Heart right ventricle (tissue), 16 donors: ENCODE measurements around the gene ACYP2. TPM values are rescaled to one million over a fixed set of nuclear protein-coding genes. Genes with fewer than 3 reads are reported as not detected.

Experiments used
- ATAC-seq, 8 donors: fragments of 200-7000 bp; cut with Tn5 transposase; one replicate each; pipeline ENCODE4 v1.9.1; 2020; ENCODE audit warnings: mild to moderate bottlenecking in 8 of 8, moderate library complexity in 8 of 8, moderate number of reproducible peaks in 1 of 8
- DNase-seq, 2 donors: peaks; one replicate each; pipeline ENCODE4 v3.0.0-alpha.2; 2020
- H3K27ac ChIP-seq, 10 donors: fragments of 200-600 bp; sonication (generic) in 2 of 10; one replicate each; pipeline versions ENCODE4 v1.5.0 to v1.8.0; 2020 to 2022; ENCODE audit warnings: mild to moderate bottlenecking in 3 of 10
- H3K27me3 ChIP-seq, 7 donors: fragments of 200-600 bp; one replicate each; pipeline ENCODE4 v1.8.0; 2021 to 2022; ENCODE audit warnings: mild to moderate bottlenecking in 2 of 7
- H3K36me3 ChIP-seq, 9 donors: fragments of 200-600 bp; sonication (generic) in 1 of 9; one replicate each; pipeline versions ENCODE4 v1.5.0 to v1.8.0; 2020 to 2022; ENCODE audit warnings: mild to moderate bottlenecking in 2 of 9
- H3K4me1 ChIP-seq, 9 donors: fragments of 200-600 bp; sonication (generic) in 1 of 9; one replicate each; pipeline versions ENCODE4 v1.5.0 to v1.8.0; 2020 to 2022; ENCODE audit warnings: mild to moderate bottlenecking in 4 of 9
- H3K4me3 ChIP-seq, 10 donors: fragments of 200-600 bp; sonication (generic) in 2 of 10; one replicate each; pipeline versions ENCODE4 v1.5.0 to v1.8.0; 2020 to 2022; ENCODE audit warnings: mild to moderate bottlenecking in 7 of 10, moderate library complexity in 2 of 10
- H3K9me3 ChIP-seq, 11 donors: fragments of 200-600 bp in 10 of 11; sonication (generic) in 2 of 11; one replicate each; pipeline versions ENCODE4 v1.5.0 to v1.8.0; 2013 to 2022; ENCODE audit warnings: mild to moderate bottlenecking in 2 of 11, control low read depth in 1 of 11, moderate library complexity in 1 of 11
- WGBS, 2 donors: extraction: QIAGEN DNeasy Blood & Tissue Kit; methylation state at CpG; one replicate each; pipeline ENCODE4 v1.1.7; 2013; ENCODE audit warnings: inconsistent platforms in 1 of 2; 5-methylcytosine and 5-hydroxymethylcytosine counted together
- intact Hi-C, 10 donors: fragments of 100-400 bp; cut with DNase I; formaldehyde crosslinking; loops; one replicate each; pipeline versions ENCODE4 v1.11.1 to v1.14.2; 2022
- polyA plus RNA-seq, 2 donors: library from polyadenylated mRNA; stranded (reverse); fragments of 200-250 nt; gene quantifications; one replicate each; pipeline ENCODE4 v1.2.3, GENCODE V29; 2013
- total RNA-seq, 10 donors: library from RNA; stranded (reverse); fragmentation: NEBNext Ultra II Directional in 3 of 10; extraction: Animal tissue kit (Norgen Biotek cat#: 25700) in 3 of 10; gene quantifications; one replicate each; pipeline versions ENCODE4 v1.2.1 to v1.2.4, GENCODE V29; 2021 to 2023
- TF ChIP-seq, protein P1 (sequence below), 9 donors: fragments of 200-600 bp; sonication (generic) in 2 of 9; IDR thresholded peaks; one replicate each; pipeline versions ENCODE4 v1.5.0 to v1.8.0; 2021 to 2022; ENCODE audit warnings: antibody characterized with exemption in 9 of 9, mild to moderate bottlenecking in 5 of 9, moderate library complexity in 1 of 9
- donor health status: Arrhythmogenic right ventricular cardiomyopathy.
- donor health status: ischemic (EF 13 %, LVEDD 7.1; RV severe dilation, severe dysfunction).
- donor health status: healthy with polysubstance abuse.
- donor health status: DM: no; HTN: yes; CAD: no.
- donor health status: DM: no; HTN: no; CAD: no.
- donor health status: ischemic (EF 25% LVEDD 6.9; RV normal size, moderate dysfunction).
- donor health status: ischemic (EF 25% LVEDD 5.7; RV mildly dilated, moderate dysfunction).
- donor health status: healthy.
- donor health status: DM: yes; HTN: yes; CAD: no.
- donor health status: Ischemic cardiomyopathy.
- donor health status: ischemic (EF 35%, LVEDD 5.7; RV mildly dilated, moderate dysfunction).
- donor health status: nonischemic (EF 11% LVEDD 7.7; RV severe dilation, severe dysfunction).
- donor health status: DM: yes; HTN: yes; CAD: no.
- donor health status: PGD.
- donor health status: ischemic (EF 29% LVEDD 5.4; RV normal size, mild dysfunction).
- donor health status: nonischemic (EF 23%, LVEDD 6.1; RV moderate dilation, normal function).

The ACYP2 gene
- total and polyA plus RNA-seq, 12 donors, result 45.7 to 87.1 (median 74.3) TPM

DNA sequence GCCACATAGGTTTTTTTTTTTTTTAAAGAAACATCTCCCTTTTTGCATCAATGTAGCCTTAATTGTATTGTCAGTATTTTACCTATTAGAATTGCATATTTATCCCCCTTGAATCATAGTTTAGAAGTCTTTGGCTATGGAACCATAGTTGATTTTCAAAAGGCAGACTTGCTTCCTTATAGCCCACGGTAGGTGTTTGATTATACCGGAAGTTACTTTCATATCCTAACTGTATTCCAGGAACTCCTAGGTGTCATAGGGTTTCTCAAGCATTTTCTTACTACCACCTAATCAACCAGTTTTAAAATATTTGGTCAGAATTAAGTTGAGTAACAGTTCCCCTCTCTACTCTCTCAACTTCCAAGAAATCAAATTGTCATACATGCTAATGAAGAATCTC, 227.2 kb downstream of the ACYP2 start:
- intact Hi-C loops, result loop anchor here in 4 of 10 donors (5.0 to 10.0 kb wide), 3 partner anchors 112 to 292 kb away; partner anchors contain the start of gene SPTBN1 (in 3 of the 4)
- Histone ChIP-seq H3K4me3 (no peak overlapping the region), H3K4me1 (peaks cover 0 to 31% (median 24%) of the 10 kb centered on the region in 9 donors), H3K27ac (no peak overlapping the region), H3K36me3 (no peaks in the 10 kb centered on the region), H3K27me3 (no peaks in the 10 kb centered on the region), H3K9me3 (peaks cover 0 to 4% (median 0%) of the 10 kb centered on the region in 11 donors)
- ATAC-seq (peak in 1 of 8 donors; percentile 22), DNase-seq (no peak)
- 83 to 84% methylated on average over 2 of the region's 2 CpGs for WGBS, 2 donors
- TF ChIP-seq, protein P1, sequence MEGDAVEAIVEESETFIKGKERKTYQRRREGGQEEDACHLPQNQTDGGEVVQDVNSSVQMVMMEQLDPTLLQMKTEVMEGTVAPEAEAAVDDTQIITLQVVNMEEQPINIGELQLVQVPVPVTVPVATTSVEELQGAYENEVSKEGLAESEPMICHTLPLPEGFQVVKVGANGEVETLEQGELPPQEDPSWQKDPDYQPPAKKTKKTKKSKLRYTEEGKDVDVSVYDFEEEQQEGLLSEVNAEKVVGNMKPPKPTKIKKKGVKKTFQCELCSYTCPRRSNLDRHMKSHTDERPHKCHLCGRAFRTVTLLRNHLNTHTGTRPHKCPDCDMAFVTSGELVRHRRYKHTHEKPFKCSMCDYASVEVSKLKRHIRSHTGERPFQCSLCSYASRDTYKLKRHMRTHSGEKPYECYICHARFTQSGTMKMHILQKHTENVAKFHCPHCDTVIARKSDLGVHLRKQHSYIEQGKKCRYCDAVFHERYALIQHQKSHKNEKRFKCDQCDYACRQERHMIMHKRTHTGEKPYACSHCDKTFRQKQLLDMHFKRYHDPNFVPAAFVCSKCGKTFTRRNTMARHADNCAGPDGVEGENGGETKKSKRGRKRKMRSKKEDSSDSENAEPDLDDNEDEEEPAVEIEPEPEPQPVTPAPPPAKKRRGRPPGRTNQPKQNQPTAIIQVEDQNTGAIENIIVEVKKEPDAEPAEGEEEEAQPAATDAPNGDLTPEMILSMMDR (IDR thresholded peaks at IDR 0.05), result no peak

DNA sequence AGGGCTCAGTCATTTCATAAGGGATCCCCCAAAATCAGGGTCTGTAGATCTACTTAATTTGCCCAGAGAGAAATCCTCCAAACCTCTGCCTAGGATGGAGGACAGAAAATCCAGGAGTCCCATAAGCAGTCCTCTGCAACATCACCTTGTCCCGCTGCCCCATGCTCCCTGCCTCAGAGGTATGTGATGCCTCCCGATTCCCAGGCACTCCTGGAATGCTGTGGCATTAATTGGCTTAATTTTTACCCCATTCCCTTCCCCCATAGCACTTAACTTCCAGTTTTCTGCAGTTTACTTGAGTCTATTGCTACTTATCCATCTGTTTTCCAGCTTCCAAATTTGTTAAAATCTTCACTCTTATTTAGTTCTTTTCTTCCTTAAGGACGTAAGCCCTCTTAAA, 232.2 kb downstream of the ACYP2 start:
- DNase-seq (no peak), ATAC-seq (peak in 1 of 8 donors; percentile 26)
- no peaks in the 10 kb centered on the region for H3K36me3 ChIP-seq
- no peaks in the 10 kb centered on the region for H3K27me3 ChIP-seq
- peak overlapping the region in 2 of 10 donors; percentile 42 to 49 for H3K27ac ChIP-seq
- H3K9me3 ChIP-seq, result peaks cover 0 to 4% (median 0%) of the 10 kb centered on the region in 11 donors
- intact Hi-C loops, result loop anchor here in 4 of 10 donors (5.0 to 10.0 kb wide), 3 partner anchors 107 to 287 kb away; partner anchors contain the start of gene SPTBN1 (in 3 of the 4)
- TF ChIP-seq, protein P1 (IDR thresholded peaks at IDR 0.05), result no peak
- WGBS, 2 donors, result 78 to 89% methylated on average over 3 of the region's 3 CpGs
- H3K4me3 ChIP-seq, result no peak overlapping the region
- peaks cover 0 to 23% (median 5%) of the 10 kb centered on the region in 9 donors for H3K4me1 ChIP-seq

DNA sequence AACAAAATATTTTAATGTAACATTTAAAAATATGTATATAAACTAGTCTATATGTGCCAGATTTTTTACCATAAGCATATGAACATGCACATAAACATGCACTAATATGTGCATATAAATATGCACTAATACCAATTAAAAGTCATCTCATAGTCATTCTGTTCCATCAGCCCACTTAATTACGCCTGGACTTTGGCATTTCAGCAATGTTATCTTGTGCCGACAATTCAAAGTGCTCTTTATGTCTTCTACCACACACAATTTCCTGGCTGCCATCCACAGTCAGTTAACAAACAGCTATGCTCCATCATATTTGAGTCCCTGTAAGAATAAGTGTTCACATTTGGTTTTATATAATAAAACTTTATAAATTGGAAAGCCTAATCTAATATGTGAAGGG, 233.2 kb downstream of the ACYP2 start:
- Histone ChIP-seq H3K4me3 (no peak overlapping the region), H3K4me1 (peaks cover 0 to 19% (median 0%) of the 10 kb centered on the region in 9 donors), H3K27me3 (no peaks in the 10 kb centered on the region), H3K36me3 (no peaks in the 10 kb centered on the region), H3K9me3 (peaks cover 0 to 4% (median 0%) of the 10 kb centered on the region in 11 donors), H3K27ac (peak overlapping the region in 5 of 10 donors; percentile 41 to 58 (median 49))
- intact Hi-C loops, result loop anchor here in 4 of 10 donors (5.0 to 10.0 kb wide), 3 partner anchors 106 to 286 kb away; partner anchors contain the start of gene SPTBN1 (in 3 of the 4)
- ATAC-seq (peak; percentile 52 to 94 (median 84)), DNase-seq (peak in 1 of 2 donors; percentile 70)
- TF ChIP-seq, protein P1 (IDR thresholded peaks at IDR 0.05), result no peak
- WGBS, 2 donors, result 28 to 53% methylated on average over 2 of the region's 2 CpGs

DNA sequence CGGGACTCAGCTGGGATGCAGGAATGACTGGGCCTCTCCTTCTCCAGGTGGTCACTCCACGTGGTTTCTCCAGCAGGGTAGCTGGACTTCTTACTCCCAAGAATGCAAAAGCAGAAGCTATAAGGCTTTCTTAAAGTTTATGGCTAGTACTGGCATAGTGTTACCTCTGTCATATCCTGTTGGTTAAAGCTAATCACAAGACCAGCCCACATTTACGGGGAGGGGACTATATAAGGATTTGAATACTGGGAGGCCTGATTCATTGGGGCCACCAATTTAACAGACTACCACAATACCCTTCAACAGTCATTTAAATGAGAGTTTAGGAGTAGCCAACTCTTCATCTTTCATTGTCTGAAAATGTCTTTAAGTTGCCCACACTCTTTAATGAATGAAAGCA, 235.0 kb downstream of the ACYP2 start:
- Histone ChIP-seq H3K9me3 (peaks cover 0 to under 1% (median 0%) of the 10 kb centered on the region in 11 donors), H3K36me3 (no peaks in the 10 kb centered on the region), H3K27me3 (no peaks in the 10 kb centered on the region), H3K4me1 (peaks cover 0 to 13% (median 0%) of the 10 kb centered on the region in 9 donors), H3K27ac (no peak overlapping the region), H3K4me3 (no peak overlapping the region)
- 63 to 86% methylated on average over 3 of the region's 3 CpGs for WGBS, 2 donors
- ATAC-seq (no peak), DNase-seq (no peak)
- TF ChIP-seq, protein P1 (IDR thresholded peaks at IDR 0.05), result no peak
- intact Hi-C loops, result no loop called here
